ENCODE results near the gene HLA-DQB1.
"Not testable (repeated sequence)": the region's sequence is repeated elsewhere in the genome, so short reads cannot be mapped to it uniquely, and the experiment has no call there.

Gene HLA-DQB1

GRCh38 chr6:32659856-32660595, 6.4 kb downstream of the HLA-DQB1 start:
- no peak for TF ChIP-seq EZH2 (IDR thresholded peaks at IDR 0.05; ENCODE audit: borderline replicate concordance, low read depth, low read length, severe bottlenecking)
- TF ChIP-seq CTCF (IDR thresholded peaks at IDR 0.05; ENCODE audit: borderline replicate concordance, extremely low read depth, low read length, poor library complexity, severe bottlenecking) = no peak
- Histone ChIP-seq H3K9ac (ENCODE audit: low read depth, low read length) (no peak overlapping the region), H3K9me3 (ENCODE audit: insufficient read depth, low read length, severe bottlenecking) (peaks cover 4% of the 10 kb centered on the region), H3K79me2 (ENCODE audit: insufficient read depth, low read length) (no peaks in the 10 kb centered on the region), H3K4me1 (ENCODE audit: insufficient read depth, low read length) (no peaks in the 10 kb centered on the region), H3K27me3 (ENCODE audit: insufficient read depth, low read length, poor library complexity) (no peaks in the 10 kb centered on the region), H3K4me3 (ENCODE audit: low read depth in 1 of 2, low read length in 2 of 2) (no peak overlapping the region), H3K36me3 (ENCODE audit: insufficient read depth, low read length) (no peaks in the 10 kb centered on the region), H3K4me2 (ENCODE audit: insufficient read depth, low read length) (no peak overlapping the region), H4K20me1 (ENCODE audit: insufficient read depth, low read length) (no peaks in the 10 kb centered on the region), H2AFZ (ENCODE audit: low read depth, low read length) (no peak overlapping the region), H3K27ac (ENCODE audit: low read length) (no peak overlapping the region)
- no peak for ATAC-seq (ENCODE audit: insufficient read depth, low read depth)
- DNase-seq = no peak

GRCh38 chr6:32658268-32658897, 8.1 kb downstream of the HLA-DQB1 start:
- Histone ChIP-seq H3K4me1 (ENCODE audit: insufficient read depth, low read length) (no peaks in the 10 kb centered on the region), H3K79me2 (ENCODE audit: insufficient read depth, low read length) (no peaks in the 10 kb centered on the region), H3K4me2 (ENCODE audit: insufficient read depth, low read length) (no peak overlapping the region), H3K36me3 (ENCODE audit: insufficient read depth, low read length) (no peaks in the 10 kb centered on the region), H4K20me1 (ENCODE audit: insufficient read depth, low read length) (no peaks in the 10 kb centered on the region), H3K27me3 (ENCODE audit: insufficient read depth, low read length, poor library complexity) (no peaks in the 10 kb centered on the region), H3K9ac (ENCODE audit: low read depth, low read length) (no peak overlapping the region), H3K4me3 (ENCODE audit: low read depth in 1 of 2, low read length in 2 of 2) (no peak overlapping the region), H3K27ac (ENCODE audit: low read length) (no peak overlapping the region), H3K9me3 (ENCODE audit: insufficient read depth, low read length, severe bottlenecking) (peaks cover 4% of the 10 kb centered on the region), H2AFZ (ENCODE audit: low read depth, low read length) (no peak overlapping the region)
- ATAC-seq (ENCODE audit: insufficient read depth, low read depth) = no peak
- TF ChIP-seq EZH2 (IDR thresholded peaks at IDR 0.05; ENCODE audit: borderline replicate concordance, low read depth, low read length, severe bottlenecking) = no peak
- no peak for DNase-seq

- not testable (repeated sequence) for H3K27ac ChIP-seq (ENCODE audit: low read length); H2AFZ ChIP-seq (ENCODE audit: low read depth, low read length); H4K20me1 ChIP-seq (ENCODE audit: insufficient read depth, low read length); H3K27me3 ChIP-seq (ENCODE audit: insufficient read depth, low read length, poor library complexity); H3K36me3 ChIP-seq (ENCODE audit: insufficient read depth, low read length); H3K9me3 ChIP-seq (ENCODE audit: insufficient read depth, low read length, severe bottlenecking); H3K4me3 ChIP-seq (ENCODE audit: low read depth in 1 of 2, low read length in 2 of 2); H3K4me2 ChIP-seq (ENCODE audit: insufficient read depth, low read length); DNase-seq; ATAC-seq (ENCODE audit: insufficient read depth, low read depth); H3K4me1 ChIP-seq (ENCODE audit: insufficient read depth, low read length); H3K79me2 ChIP-seq (ENCODE audit: insufficient read depth, low read length); H3K9ac ChIP-seq (ENCODE audit: low read depth, low read length)
These were observed 8.6 kb downstream of the HLA-DQB1 start for GRCh38 chr6:32657819-32658218.

GRCh38 chr6:32657329-32657728, 9.1 kb downstream of the HLA-DQB1 start:
- H3K4me2 ChIP-seq (ENCODE audit: insufficient read depth, low read length); H3K27ac ChIP-seq (ENCODE audit: low read length); H2AFZ ChIP-seq (ENCODE audit: low read depth, low read length); H3K4me3 ChIP-seq (ENCODE audit: low read depth in 1 of 2, low read length in 2 of 2); DNase-seq; H3K27me3 ChIP-seq (ENCODE audit: insufficient read depth, low read length, poor library complexity); ATAC-seq (ENCODE audit: insufficient read depth, low read depth); H3K9me3 ChIP-seq (ENCODE audit: insufficient read depth, low read length, severe bottlenecking); H3K9ac ChIP-seq (ENCODE audit: low read depth, low read length); H4K20me1 ChIP-seq (ENCODE audit: insufficient read depth, low read length); H3K79me2 ChIP-seq (ENCODE audit: insufficient read depth, low read length); H3K4me1 ChIP-seq (ENCODE audit: insufficient read depth, low read length); H3K36me3 ChIP-seq (ENCODE audit: insufficient read depth, low read length): not testable (repeated sequence)

GRCh38 chr6:32655203-32655710, 11.2 kb downstream of the HLA-DQB1 start:
- Histone ChIP-seq H3K4me2 (ENCODE audit: insufficient read depth, low read length) (no peak overlapping the region), H3K27me3 (ENCODE audit: insufficient read depth, low read length, poor library complexity) (no peaks in the 10 kb centered on the region), H3K9me3 (ENCODE audit: insufficient read depth, low read length, severe bottlenecking) (peaks cover 4% of the 10 kb centered on the region), H3K9ac (ENCODE audit: low read depth, low read length) (no peak overlapping the region), H3K27ac (ENCODE audit: low read length) (no peak overlapping the region), H4K20me1 (ENCODE audit: insufficient read depth, low read length) (no peaks in the 10 kb centered on the region), H2AFZ (ENCODE audit: low read depth, low read length) (no peak overlapping the region), H3K4me3 (ENCODE audit: low read depth in 1 of 2, low read length in 2 of 2) (no peak overlapping the region), H3K36me3 (ENCODE audit: insufficient read depth, low read length) (no peaks in the 10 kb centered on the region), H3K4me1 (ENCODE audit: insufficient read depth, low read length) (no peaks in the 10 kb centered on the region), H3K79me2 (ENCODE audit: insufficient read depth, low read length) (no peaks in the 10 kb centered on the region)
- ATAC-seq (ENCODE audit: insufficient read depth, low read depth) (no peak), DNase-seq (no peak)
- no peak for TF ChIP-seq EZH2 (IDR thresholded peaks at IDR 0.05; ENCODE audit: borderline replicate concordance, low read depth, low read length, severe bottlenecking)
- no peak for TF ChIP-seq CTCF (IDR thresholded peaks at IDR 0.05; ENCODE audit: borderline replicate concordance, extremely low read depth, low read length, poor library complexity, severe bottlenecking)

Measured in DND-41 (cell line).